Measurements from ENCODE around the gene ELFN1. TPM values are rescaled to one million over a fixed set of nuclear protein-coding genes. Genes with fewer than 3 reads are reported as not detected.

The ELFN1 gene
- total RNA-seq, 2 donors from 2014 or later: 0.06 to 0.19 TPM

DNA sequence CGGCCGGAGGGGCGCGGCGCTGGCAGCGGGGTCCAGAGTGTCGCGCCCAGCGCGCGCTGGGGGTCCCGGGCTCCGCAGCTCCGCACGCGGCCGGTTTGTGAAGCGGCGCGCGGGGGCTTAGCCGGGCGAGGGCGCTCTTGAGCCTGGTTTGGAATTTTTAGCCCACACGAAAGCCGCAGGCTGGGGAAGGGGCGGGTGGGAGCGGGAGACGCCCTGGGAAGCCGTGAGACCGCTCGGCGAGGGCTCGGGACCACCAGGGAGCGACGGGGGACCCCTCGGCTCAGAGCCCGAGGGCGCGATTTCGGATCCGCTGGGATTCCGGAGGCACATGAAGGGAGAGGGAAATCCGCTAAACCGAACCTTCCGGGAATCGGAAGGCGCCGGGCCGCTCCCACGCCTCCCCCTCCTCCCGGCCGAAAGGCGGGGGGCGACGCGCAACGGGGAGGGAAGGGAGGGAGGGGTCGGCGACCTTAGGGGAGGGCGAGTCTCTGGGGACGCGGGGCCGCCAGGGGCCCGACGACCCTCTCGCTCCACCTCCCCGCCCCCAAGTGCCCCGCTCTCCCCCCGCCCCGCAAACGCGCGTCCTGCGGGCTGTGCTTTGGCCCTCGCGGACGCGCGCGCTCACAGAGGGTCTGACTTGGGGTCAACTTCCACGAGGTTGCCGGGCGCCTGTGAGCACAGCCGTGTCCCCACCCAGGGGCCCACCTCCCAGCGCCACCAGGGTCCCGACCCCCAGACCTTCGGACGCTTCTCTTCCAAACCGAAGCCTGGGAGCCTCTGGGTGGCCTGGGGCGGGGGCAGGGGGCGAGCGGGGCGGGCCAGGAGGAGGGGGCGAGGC lies 5.1 kb upstream of the ELFN1 start:
- Mint-ChIP-seq H3K4me1 (peaks cover 5% of the 10 kb centered on the region), H3K36me3 (ENCODE audit: low read depth) (no peaks in the 10 kb centered on the region), H3K27me3 (peaks cover 27% of the 10 kb centered on the region), H3K9me3 (no peaks in the 10 kb centered on the region), H3K4me3 (no peak overlapping the region), H3K27ac (no peak overlapping the region)
- ATAC-seq (replicated peaks): no peak

DNA sequence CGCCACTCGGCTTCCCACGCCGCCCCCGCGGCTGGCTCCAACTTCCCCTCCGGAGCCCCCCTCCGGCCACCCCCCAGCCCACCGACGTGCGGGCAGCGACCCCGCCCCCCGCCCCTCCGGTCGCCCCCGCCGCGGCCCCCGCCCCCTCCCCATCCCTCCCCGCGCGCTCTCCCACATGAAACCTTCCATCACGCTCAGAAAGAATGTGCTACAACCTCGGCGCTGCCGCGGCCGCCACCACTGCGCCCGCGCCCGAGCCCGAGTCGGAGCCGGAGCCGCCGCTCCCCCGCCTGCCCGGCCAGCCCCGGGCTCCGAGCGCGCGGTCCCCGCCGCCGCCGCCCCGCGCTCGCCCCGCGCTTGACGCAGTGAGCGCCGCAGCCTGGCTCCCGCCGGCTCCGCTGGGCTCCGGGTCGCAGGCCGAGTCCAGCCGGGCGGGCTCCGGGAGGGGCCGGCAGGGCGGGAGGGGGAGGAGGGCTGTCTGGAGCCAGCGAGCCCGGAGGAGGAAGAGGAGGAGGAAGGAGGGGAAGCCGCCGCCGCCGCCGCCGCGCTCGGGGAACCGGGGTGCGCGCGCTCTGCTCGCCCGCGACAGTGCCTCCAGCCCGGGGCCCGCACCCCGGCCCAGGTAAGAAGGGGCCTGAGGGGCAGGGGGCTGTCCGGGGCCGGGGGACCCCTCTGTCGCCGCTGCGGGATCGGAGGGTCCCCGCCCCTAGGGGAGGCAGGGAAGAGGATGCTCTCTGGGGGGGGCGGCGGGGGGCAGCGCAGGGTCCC lies 4.3 kb upstream of the ELFN1 start:
- H3K27me3 Mint-ChIP-seq: peaks cover 24% of the 10 kb centered on the region
- H3K4me3 Mint-ChIP-seq: no peak overlapping the region
- no peak overlapping the region for H3K27ac Mint-ChIP-seq
- no peaks in the 10 kb centered on the region for H3K9me3 Mint-ChIP-seq
- peaks cover 5% of the 10 kb centered on the region for H3K4me1 Mint-ChIP-seq
- no peaks in the 10 kb centered on the region for H3K36me3 Mint-ChIP-seq (ENCODE audit: low read depth)
- peak; percentile 25 for ATAC-seq (replicated peaks)

GRCh38 chr7:1666317-1666822 lies 3.7 kb upstream of the ELFN1 start:
- ATAC-seq (replicated peaks): no peak
- no peaks in the 10 kb centered on the region for H3K36me3 Mint-ChIP-seq (ENCODE audit: low read depth)
- H3K9me3 Mint-ChIP-seq: no peaks in the 10 kb centered on the region
- H3K4me3 Mint-ChIP-seq: no peak overlapping the region
- peaks cover 5% of the 10 kb centered on the region for H3K4me1 Mint-ChIP-seq
- peaks cover 22% of the 10 kb centered on the region for H3K27me3 Mint-ChIP-seq
- H3K27ac Mint-ChIP-seq: no peak overlapping the region

DNA sequence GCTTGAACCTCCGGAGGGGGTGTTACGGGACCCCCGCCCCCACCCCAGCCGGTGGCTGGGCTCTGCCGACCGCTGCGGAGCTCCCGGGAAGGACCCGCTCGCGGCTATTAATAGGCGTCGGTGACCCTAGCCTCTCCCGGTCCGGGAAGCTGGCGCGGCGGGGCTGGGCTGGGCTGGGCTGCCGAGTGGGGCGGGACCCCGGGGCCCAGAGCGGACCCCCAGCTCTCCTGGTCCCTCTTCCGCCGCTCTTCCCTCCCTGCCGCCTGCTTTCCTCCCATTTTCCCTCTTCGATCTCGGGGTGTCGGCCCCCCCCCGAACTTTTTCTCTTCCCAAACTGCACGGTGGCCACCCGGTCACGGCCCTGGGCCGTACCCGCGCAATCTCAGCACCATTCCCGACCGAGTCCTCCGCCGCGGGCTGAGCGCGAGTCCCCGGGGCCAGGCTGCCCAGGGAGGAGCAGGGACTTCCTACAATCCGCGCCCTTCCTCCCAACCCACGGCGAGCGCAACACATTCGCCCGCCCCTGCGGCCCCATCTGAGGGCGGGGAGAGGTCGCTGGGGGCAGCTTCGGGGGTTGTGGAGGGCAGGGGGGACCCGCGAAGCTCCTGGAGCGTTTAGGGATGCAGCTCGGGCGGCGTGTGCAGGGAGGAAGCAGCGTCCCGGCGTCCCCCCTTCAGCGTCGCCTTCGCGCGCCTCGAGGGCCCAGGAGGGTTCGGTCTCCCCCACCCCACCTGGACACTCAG lies 3.1 kb upstream of the ELFN1 start:
- no peak for ATAC-seq (replicated peaks)
- H3K9me3 Mint-ChIP-seq: no peaks in the 10 kb centered on the region
- H3K4me1 Mint-ChIP-seq: peaks cover 5% of the 10 kb centered on the region
- peak overlapping the region; percentile 58 for H3K4me3 Mint-ChIP-seq
- H3K27ac Mint-ChIP-seq: no peak overlapping the region
- H3K36me3 Mint-ChIP-seq (ENCODE audit: low read depth): no peaks in the 10 kb centered on the region
- H3K27me3 Mint-ChIP-seq: peaks cover 16% of the 10 kb centered on the region

DNA sequence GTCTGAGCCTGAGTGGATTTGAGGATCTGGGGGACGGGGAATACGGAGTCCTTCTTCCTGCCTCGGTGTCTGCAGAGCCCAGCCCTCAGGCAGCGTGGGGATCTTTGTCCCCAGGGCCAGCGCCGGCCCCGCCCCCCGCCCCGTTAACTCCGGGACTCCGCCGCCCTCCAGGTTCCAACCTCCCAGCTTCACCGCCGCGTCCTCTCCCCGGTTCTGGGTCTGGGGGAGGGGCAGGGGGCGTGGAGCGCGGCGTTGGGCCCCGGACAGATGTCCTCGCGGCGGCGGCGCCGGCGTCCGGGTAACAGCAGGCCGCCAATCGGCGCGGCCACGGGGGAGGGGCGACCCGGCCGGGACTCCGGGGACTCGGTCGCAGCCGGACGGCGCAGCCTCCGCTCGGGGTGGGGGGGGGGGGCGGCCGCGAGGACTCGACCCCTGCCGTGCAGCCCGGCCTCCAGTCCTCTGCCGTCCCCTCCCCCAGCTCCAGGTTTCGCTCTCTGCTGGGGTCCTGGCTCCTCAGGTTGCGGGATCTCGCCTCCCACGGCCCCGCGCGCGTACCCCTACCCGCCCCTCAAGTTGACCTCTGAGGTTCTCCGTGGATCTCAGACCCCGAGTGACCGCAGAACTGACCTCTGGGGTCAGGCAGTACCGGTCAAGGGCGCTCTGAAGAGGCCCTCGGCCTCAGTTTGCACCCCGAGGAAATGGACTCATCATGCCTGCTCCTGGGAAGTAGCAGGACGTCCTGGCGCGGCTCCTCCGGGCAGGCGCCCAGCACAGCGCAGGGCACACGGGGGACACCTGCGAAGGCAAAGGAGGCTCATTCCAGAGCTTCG lies 2.3 kb upstream of the ELFN1 start:
- H3K4me3 Mint-ChIP-seq: peak overlapping the region; percentile 42
- H3K27me3 Mint-ChIP-seq: peaks cover 14% of the 10 kb centered on the region
- H3K4me1 Mint-ChIP-seq: peaks cover 5% of the 10 kb centered on the region
- H3K9me3 Mint-ChIP-seq: no peaks in the 10 kb centered on the region
- ATAC-seq (replicated peaks): no peak
- H3K27ac Mint-ChIP-seq: no peak overlapping the region
- H3K36me3 Mint-ChIP-seq (ENCODE audit: low read depth): no peaks in the 10 kb centered on the region

- Mint-ChIP-seq H3K4me3 (peak overlapping the region; percentile 42), H3K4me1 (peaks cover 5% of the 10 kb centered on the region)
- ATAC-seq (replicated peaks): no peak
Measured at GRCh38 chr7:1668396-1669063, 1.5 kb upstream of the ELFN1 start.

GRCh38 chr7:1669064-1669951 lies 769 bp upstream of the ELFN1 start:
- no peaks in the 10 kb centered on the region for H3K9me3 Mint-ChIP-seq
- no peaks in the 10 kb centered on the region for H3K36me3 Mint-ChIP-seq (ENCODE audit: low read depth)
- H3K4me1 Mint-ChIP-seq: peaks cover 5% of the 10 kb centered on the region
- H3K27ac Mint-ChIP-seq: no peak overlapping the region
- H3K27me3 Mint-ChIP-seq: peaks cover 10% of the 10 kb centered on the region
- H3K4me3 Mint-ChIP-seq: peak overlapping the region; percentile 42
- ATAC-seq (replicated peaks): no peak

More at GRCh38 chr7:1668396-1669063, 1.5 kb upstream of the ELFN1 start:
- no peak overlapping the region for H3K27ac Mint-ChIP-seq
- peaks cover 12% of the 10 kb centered on the region for H3K27me3 Mint-ChIP-seq
- no peaks in the 10 kb centered on the region for H3K9me3 Mint-ChIP-seq
- no peaks in the 10 kb centered on the region for H3K36me3 Mint-ChIP-seq (ENCODE audit: low read depth)

GRCh38 chr7:1670894-1671593 lies 967 bp downstream of the ELFN1 start:
- H3K36me3 Mint-ChIP-seq (ENCODE audit: low read depth): no peaks in the 10 kb centered on the region
- no peak overlapping the region for H3K4me3 Mint-ChIP-seq
- no peak for ATAC-seq (replicated peaks)

GRCh38 chr7:1671594-1672451 lies 1.7 kb downstream of the ELFN1 start:
- Mint-ChIP-seq H3K27ac (no peak overlapping the region), H3K9me3 (no peaks in the 10 kb centered on the region)
- no peak for ATAC-seq (replicated peaks)

More at GRCh38 chr7:1670894-1671593, 967 bp downstream of the ELFN1 start:
- Mint-ChIP-seq H3K4me1 (peaks cover 5% of the 10 kb centered on the region), H3K27me3 (peaks cover 10% of the 10 kb centered on the region), H3K27ac (no peak overlapping the region), H3K9me3 (no peaks in the 10 kb centered on the region)

GRCh38 chr7:1672851-1673486 lies 2.9 kb downstream of the ELFN1 start:
- H3K36me3 Mint-ChIP-seq (ENCODE audit: low read depth): no peaks in the 10 kb centered on the region

More at GRCh38 chr7:1671594-1672451, 1.7 kb downstream of the ELFN1 start:
- H3K4me1 Mint-ChIP-seq: peaks cover 5% of the 10 kb centered on the region
- no peaks in the 10 kb centered on the region for H3K36me3 Mint-ChIP-seq (ENCODE audit: low read depth)
- no peak overlapping the region for H3K4me3 Mint-ChIP-seq
- peaks cover 10% of the 10 kb centered on the region for H3K27me3 Mint-ChIP-seq

GRCh38 chr7:1673581-1674118 lies 3.6 kb downstream of the ELFN1 start:
- no peak overlapping the region for H3K27ac Mint-ChIP-seq
- H3K27me3 Mint-ChIP-seq: peaks cover 10% of the 10 kb centered on the region
- ATAC-seq (replicated peaks): no peak
- peaks cover 5% of the 10 kb centered on the region for H3K4me1 Mint-ChIP-seq
- no peak overlapping the region for H3K4me3 Mint-ChIP-seq
- H3K36me3 Mint-ChIP-seq (ENCODE audit: low read depth): no peaks in the 10 kb centered on the region
- no peaks in the 10 kb centered on the region for H3K9me3 Mint-ChIP-seq

More at GRCh38 chr7:1672851-1673486, 2.9 kb downstream of the ELFN1 start:
- peaks cover 10% of the 10 kb centered on the region for H3K27me3 Mint-ChIP-seq
- peaks cover 5% of the 10 kb centered on the region for H3K4me1 Mint-ChIP-seq
- ATAC-seq (replicated peaks): no peak
- no peaks in the 10 kb centered on the region for H3K9me3 Mint-ChIP-seq
- no peak overlapping the region for H3K4me3 Mint-ChIP-seq
- H3K27ac Mint-ChIP-seq: no peak overlapping the region

All from activated T-helper 17 cell treated with anti-CD3 and anti-CD28 coated beads, Interleukin-2, amount 50 U/mL, for 72 hours (primary cell).